Ishikawa (cell line): Measurements from ENCODE around the gene KLF18.

Experiments used
- CEBPB ChIP-seq: IDR thresholded peaks from 2 replicates; pipeline ENCODE4 v1.6.1; 2012
- CREB1 ChIP-seq: IDR thresholded peaks from 2 replicates; pipeline ENCODE4 v1.6.1; 2012; ENCODE audit warnings: low read depth
- EGR1 ChIP-seq: IDR thresholded peaks from 2 replicates; pipeline ENCODE4 v1.6.1; 2012
- EP300 ChIP-seq: IDR thresholded peaks from 2 replicates; pipeline ENCODE4 v1.6.1; 2012; ENCODE audit warnings: borderline replicate concordance
- FOXM1 ChIP-seq: IDR thresholded peaks from 2 replicates; pipeline ENCODE4 v1.6.1; 2012; ENCODE audit warnings: low read depth, borderline replicate concordance
- MAX ChIP-seq: IDR thresholded peaks from 2 replicates; pipeline ENCODE4 v1.6.1; 2012
- NFIC ChIP-seq: IDR thresholded peaks from 2 replicates; pipeline ENCODE4 v1.6.1; 2012
- RAD21 ChIP-seq: IDR thresholded peaks from 2 replicates; pipeline ENCODE4 v1.6.1; 2012; ENCODE audit warnings: low read depth
- TAF1 ChIP-seq: IDR thresholded peaks from 2 replicates; pipeline ENCODE4 v1.6.1; 2012; ENCODE audit warnings: low read depth, mild to moderate bottlenecking
- TCF12 ChIP-seq: IDR thresholded peaks from 2 replicates; pipeline ENCODE4 v1.6.1; 2012; ENCODE audit warnings: low read depth
- TEAD4 ChIP-seq: IDR thresholded peaks from 2 replicates; pipeline ENCODE4 v1.6.1; 2012
- USF1 ChIP-seq: IDR thresholded peaks from 2 replicates; pipeline ENCODE4 v1.6.1; 2012
- YY1 ChIP-seq: IDR thresholded peaks from 2 replicates; pipeline ENCODE4 v1.6.1; 2012; ENCODE audit warnings: low read depth
- ZBTB7A ChIP-seq: IDR thresholded peaks from 2 replicates; pipeline ENCODE4 v1.6.1; 2012; ENCODE audit warnings: low read depth
- TF ChIP-seq, protein P1 (sequence below): IDR thresholded peaks from 2 replicates; pipeline ENCODE4 v1.6.1; 2012; ENCODE audit warnings: low read depth, mild to moderate bottlenecking

Gene KLF18

DNA sequence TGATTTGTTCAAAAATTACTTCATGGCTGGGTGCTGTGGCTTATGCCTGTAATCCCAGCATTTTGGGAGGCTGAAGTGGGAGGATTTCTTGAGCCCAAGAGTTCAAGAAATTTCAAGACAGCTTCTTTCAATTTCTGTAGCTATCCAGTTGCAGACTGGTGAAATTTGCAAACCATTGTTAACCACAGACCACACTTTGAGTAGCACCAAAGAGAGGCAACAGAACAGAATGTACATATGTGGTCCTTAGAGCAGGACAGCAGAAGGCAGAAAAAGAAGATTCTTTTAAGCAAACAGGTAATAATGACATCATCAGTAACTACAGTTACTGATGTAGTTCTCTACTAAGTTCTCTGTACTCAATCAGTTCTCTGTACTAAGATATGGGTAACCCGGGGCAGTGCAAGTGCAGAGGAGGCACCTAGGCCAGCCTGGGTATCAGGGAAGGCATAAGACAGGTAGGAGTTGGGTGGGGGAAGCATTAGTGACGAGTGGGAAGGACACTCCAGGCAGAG, 28.3 kb downstream of the KLF18 start:
- TF ChIP-seq YY1: no peak
- no peak for TF ChIP-seq TAF1
- TF ChIP-seq, protein P1, sequence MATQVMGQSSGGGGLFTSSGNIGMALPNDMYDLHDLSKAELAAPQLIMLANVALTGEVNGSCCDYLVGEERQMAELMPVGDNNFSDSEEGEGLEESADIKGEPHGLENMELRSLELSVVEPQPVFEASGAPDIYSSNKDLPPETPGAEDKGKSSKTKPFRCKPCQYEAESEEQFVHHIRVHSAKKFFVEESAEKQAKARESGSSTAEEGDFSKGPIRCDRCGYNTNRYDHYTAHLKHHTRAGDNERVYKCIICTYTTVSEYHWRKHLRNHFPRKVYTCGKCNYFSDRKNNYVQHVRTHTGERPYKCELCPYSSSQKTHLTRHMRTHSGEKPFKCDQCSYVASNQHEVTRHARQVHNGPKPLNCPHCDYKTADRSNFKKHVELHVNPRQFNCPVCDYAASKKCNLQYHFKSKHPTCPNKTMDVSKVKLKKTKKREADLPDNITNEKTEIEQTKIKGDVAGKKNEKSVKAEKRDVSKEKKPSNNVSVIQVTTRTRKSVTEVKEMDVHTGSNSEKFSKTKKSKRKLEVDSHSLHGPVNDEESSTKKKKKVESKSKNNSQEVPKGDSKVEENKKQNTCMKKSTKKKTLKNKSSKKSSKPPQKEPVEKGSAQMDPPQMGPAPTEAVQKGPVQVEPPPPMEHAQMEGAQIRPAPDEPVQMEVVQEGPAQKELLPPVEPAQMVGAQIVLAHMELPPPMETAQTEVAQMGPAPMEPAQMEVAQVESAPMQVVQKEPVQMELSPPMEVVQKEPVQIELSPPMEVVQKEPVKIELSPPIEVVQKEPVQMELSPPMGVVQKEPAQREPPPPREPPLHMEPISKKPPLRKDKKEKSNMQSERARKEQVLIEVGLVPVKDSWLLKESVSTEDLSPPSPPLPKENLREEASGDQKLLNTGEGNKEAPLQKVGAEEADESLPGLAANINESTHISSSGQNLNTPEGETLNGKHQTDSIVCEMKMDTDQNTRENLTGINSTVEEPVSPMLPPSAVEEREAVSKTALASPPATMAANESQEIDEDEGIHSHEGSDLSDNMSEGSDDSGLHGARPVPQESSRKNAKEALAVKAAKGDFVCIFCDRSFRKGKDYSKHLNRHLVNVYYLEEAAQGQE: no peak

GRCh38 chr1:44112486-44112885, 28.9 kb downstream of the KLF18 start:
- no peak for TF ChIP-seq CEBPB
- no peak for TF ChIP-seq YY1
- TF ChIP-seq TAF1: no peak
- TF ChIP-seq EP300: no peak
- TF ChIP-seq RAD21: no peak
- no peak for TF ChIP-seq ZBTB7A
- no peak for TF ChIP-seq TEAD4
- no peak for TF ChIP-seq USF1
- TF ChIP-seq FOXM1: no peak
- no peak for TF ChIP-seq EGR1
- no peak for TF ChIP-seq TCF12
- TF ChIP-seq NFIC: no peak
- TF ChIP-seq, protein P1: no peak
- no peak for TF ChIP-seq MAX
- TF ChIP-seq CREB1: no peak

GRCh38 chr1:44111861-44112260, 29.6 kb downstream of the KLF18 start:
- TF ChIP-seq EP300: no peak
- no peak for TF ChIP-seq TCF12
- TF ChIP-seq NFIC: no peak
- no peak for TF ChIP-seq TEAD4
- TF ChIP-seq USF1: no peak
- TF ChIP-seq ZBTB7A: no peak
- no peak for TF ChIP-seq RAD21
- TF ChIP-seq TAF1: no peak
- TF ChIP-seq MAX: no peak
- TF ChIP-seq EGR1: no peak
- TF ChIP-seq, protein P1: no peak
- TF ChIP-seq FOXM1: no peak
- no peak for TF ChIP-seq CREB1
- no peak for TF ChIP-seq CEBPB
- TF ChIP-seq YY1: no peak

DNA sequence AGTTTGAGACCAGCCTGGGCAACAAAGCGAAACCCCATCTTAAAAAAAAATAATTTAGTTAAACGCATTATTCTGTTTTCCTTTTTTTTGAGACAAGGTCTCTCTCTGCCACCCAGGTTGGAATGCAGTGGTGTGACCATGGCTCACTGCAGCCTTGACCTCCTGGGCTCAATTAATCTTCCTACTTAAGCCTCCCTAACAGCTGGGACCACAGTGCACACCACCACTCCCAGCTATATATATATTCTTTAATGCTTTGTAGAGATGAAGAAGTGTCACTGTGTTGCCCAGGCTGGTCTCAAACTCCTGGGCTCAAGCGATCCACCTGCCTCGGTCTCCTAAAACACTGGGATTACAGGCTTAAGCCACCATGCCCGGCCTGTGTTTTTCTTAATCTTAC, 30.5 kb downstream of the KLF18 start:
- TF ChIP-seq MAX (no peak), TEAD4 (no peak), EGR1 (no peak), ZBTB7A (no peak), TAF1 (no peak), EP300 (no peak), RAD21 (no peak), CEBPB (no peak), USF1 (no peak), NFIC (no peak), FOXM1 (no peak), CREB1 (no peak), TCF12 (no peak), YY1 (no peak)
- TF ChIP-seq, protein P1: no peak
